SK-N-SH (cell line): ENCODE data around the gene MNX1. TPM values are rescaled to one million over a fixed set of nuclear protein-coding genes. Genes with fewer than 3 reads are reported as not detected.

Experiments used
- CTCF ChIA-PET: fragments of 300-600, 350-600 bp; formaldehyde crosslinking; extraction: SDS; loops from one replicate; lab custom pipeline; 2021; lab: Yijun Ruan, JAX
- POLR2A ChIA-PET: fragments of 350-600 bp; sonication (Branson Sonifier 250); formaldehyde crosslinking; extraction: SDS; loops from one replicate; lab custom pipeline; 2020; ENCODE audit warnings: antibody characterized with exemption, inconsistent platforms; lab: Yijun Ruan, JAX
- DNase-seq: peaks from one replicate; pipeline ENCODE4 v3.0.0; 2012
- H2AFZ ChIP-seq: fragments of 200-600 bp; sonication (generic); 2 replicates; pipeline ENCODE4 v1.8.1; 2016; ENCODE audit warnings: antibody characterized with exemption, mild to moderate bottlenecking, low read depth
- H3F3A ChIP-seq: fragments of 200-600 bp; sonication (generic); replicated peaks from 2 replicates; pipeline ENCODE3; 2016; ENCODE audit warnings: antibody characterized with exemption, mild to moderate bottlenecking; ENCODE audit not compliant: insufficient read depth
- H3K27ac ChIP-seq, 2 experiments: fragments of 200-500 bp in 1 of 2; fragments of 200-600 bp in 1 of 2; sonication (Bioruptor generic) in 1 of 2; sonication (generic), shearing (Covaris generic) in 1 of 2; 2 replicates each; pipeline versions ENCODE4 v1.5.1 to v1.6.1; 2014 to 2016; ENCODE audit warnings: low read depth in 2 of 2, inconsistent platforms in 1 of 2, low read length in 1 of 2, mild to moderate bottlenecking in 1 of 2, mixed read lengths in 1 of 2
- H3K27me3 ChIP-seq: fragments of 200-600 bp; sonication (generic), shearing (Covaris generic); 2 replicates; pipeline ENCODE4 v1.6.1; 2016; ENCODE audit warnings: mixed run types; ENCODE audit not compliant: insufficient read depth
- H3K36me3 ChIP-seq, 2 experiments: fragments of 200-500 bp in 1 of 2; fragments of 200-600 bp in 1 of 2; sonication (Bioruptor generic) in 1 of 2; sonication (generic) in 1 of 2; replicated peaks in 1 of 2; 2 replicates each; pipeline versions ENCODE3 to v1.5.1; 2014 to 2016; ENCODE audit warnings: low read length in 1 of 2, mild to moderate bottlenecking in 1 of 2; ENCODE audit not compliant: insufficient read depth in 2 of 2, control insufficient read depth in 1 of 2
- H3K4me1 ChIP-seq, 2 experiments: fragments of 200-500 bp in 1 of 2; fragments of 200-600 bp in 1 of 2; sonication (Bioruptor generic) in 1 of 2; sonication (generic), shearing (Covaris generic) in 1 of 2; 2 replicates each; pipeline versions ENCODE4 v1.5.1 to v1.6.1; 2014 to 2016; ENCODE audit warnings: low read depth in 1 of 2, low read length in 1 of 2, mixed run types in 1 of 2; ENCODE audit not compliant: insufficient read depth in 2 of 2, control insufficient read depth in 1 of 2
- H3K4me2 ChIP-seq: fragments of 200-600 bp; sonication (generic), shearing (Covaris generic); 2 replicates; pipeline ENCODE4 v1.6.1; 2017; ENCODE audit warnings: mixed run types
- H3K4me3 ChIP-seq, 2 experiments: fragments of 200-500 bp in 1 of 2; fragments of 200-600 bp in 1 of 2; sonication (Bioruptor generic) in 1 of 2; sonication (generic), shearing (Covaris generic) in 1 of 2; 2 replicates each; pipeline versions ENCODE4 v1.5.1 to v1.8.1; 2014 to 2016; ENCODE audit warnings: low read depth in 2 of 2, inconsistent platforms in 1 of 2, low read length in 1 of 2, mild to moderate bottlenecking in 1 of 2, mixed read lengths in 1 of 2, moderate library complexity in 1 of 2
- H3K79me2 ChIP-seq: fragments of 200-600 bp; sonication (generic); 2 replicates; pipeline ENCODE4 v1.8.1; 2017; ENCODE audit warnings: mild to moderate bottlenecking; ENCODE audit not compliant: insufficient read depth
- H3K9ac ChIP-seq: fragments of 200-600 bp; sonication (generic); 2 replicates; pipeline ENCODE4 v1.6.1; 2017; ENCODE audit warnings: mixed run types
- H3K9me2 ChIP-seq: fragments of 200-600 bp; sonication (generic); 2 replicates; pipeline ENCODE4 v1.6.1; 2017; ENCODE audit warnings: mixed run types
- H3K9me3 ChIP-seq: fragments of 200-600 bp; sonication (generic); 2 replicates; pipeline ENCODE4 v1.6.1; 2017; ENCODE audit warnings: mixed run types, mild to moderate bottlenecking, moderate library complexity
- H4K20me1 ChIP-seq: fragments of 200-600 bp; sonication (generic); 2 replicates; pipeline ENCODE4 v1.6.1; 2017; ENCODE audit warnings: mild to moderate bottlenecking, mixed run types; ENCODE audit not compliant: insufficient read depth
- CHD2 ChIP-seq: fragments of 150-350 bp; IDR thresholded peaks from 2 replicates; pipeline ENCODE4 v1.6.1; 2018; ENCODE audit warnings: low read length; ENCODE audit not compliant: partially characterized antibody
- EP300 ChIP-seq, 2 experiments: IDR thresholded peaks; 2 replicates each; pipeline versions ENCODE4 v1.4.0 to v1.6.1; 2012; ENCODE audit warnings: borderline replicate concordance in 1 of 2, low read depth in 1 of 2, low read length in 1 of 2
- EZH2phosphoT487 ChIP-seq: fragments of 200-600 bp; sonication (generic); IDR thresholded peaks from 2 replicates; pipeline ENCODE4 v1.6.1; 2017; ENCODE audit warnings: low read depth, mixed run types, mild to moderate bottlenecking, antibody characterized with exemption, moderate library complexity, borderline replicate concordance
- FOSL2 ChIP-seq: IDR thresholded peaks from 2 replicates; pipeline ENCODE4 v1.4.0; 2012; ENCODE audit warnings: low read depth, mild to moderate bottlenecking, moderate library complexity, borderline replicate concordance
- FOXM1 ChIP-seq: IDR thresholded peaks from 2 replicates; pipeline ENCODE4 v1.4.0; 2012; ENCODE audit warnings: low read depth, mild to moderate bottlenecking
- GABPA ChIP-seq: IDR thresholded peaks from 2 replicates; pipeline ENCODE4 v1.4.0; 2012; ENCODE audit warnings: low read depth, mild to moderate bottlenecking
- JUND ChIP-seq: IDR thresholded peaks from 2 replicates; pipeline ENCODE4 v1.4.0; 2012
- PBX3 ChIP-seq: IDR thresholded peaks from 2 replicates; pipeline ENCODE4; 2012
- RCOR1 ChIP-seq: fragments of 150-350 bp; IDR thresholded peaks from 2 replicates; pipeline ENCODE4 v1.6.1; 2017; ENCODE audit warnings: antibody characterized with exemption, low read length
- RXRA ChIP-seq: IDR thresholded peaks from 2 replicates; pipeline ENCODE4 v1.4.0; 2012; ENCODE audit warnings: low read depth, mild to moderate bottlenecking, borderline replicate concordance
- SIN3A ChIP-seq: IDR thresholded peaks from 2 replicates; pipeline ENCODE4 v1.6.1; 2012; ENCODE audit warnings: low read depth, mild to moderate bottlenecking, low read length, moderate library complexity, borderline replicate concordance
- TAF1 ChIP-seq: IDR thresholded peaks from 2 replicates; pipeline ENCODE4 v1.6.1; 2012; ENCODE audit warnings: low read depth, mild to moderate bottlenecking, low read length, moderate library complexity, borderline replicate concordance
- ZBTB33 ChIP-seq: IDR thresholded peaks from 2 replicates; pipeline ENCODE4 v1.4.0; 2012; ENCODE audit warnings: low read depth, borderline replicate concordance
- WGBS: methylation state at CpG from one replicate; pipeline ENCODE4 v1.1.6; 2017; ENCODE audit warnings: low lambda C conversion rate; 5-methylcytosine and 5-hydroxymethylcytosine counted together
- polyA plus RNA-seq, 3 experiments: library from polyadenylated mRNA; depleted of rRNA; stranded (reverse); fragments of >200 nt; gene quantifications; 2 replicates each; pipeline ENCODE4 v1.2.3, GENCODE V29; 2012
- TF ChIP-seq, protein P1 (sequence below): fragments of 150-350 bp; IDR thresholded peaks from 2 replicates; pipeline ENCODE4 v1.6.1; 2016; ENCODE audit warnings: mild to moderate bottlenecking, low read depth, low read length
- TF ChIP-seq, protein P2 (sequence below): fragments of 150-350 bp; IDR thresholded peaks from 2 replicates; pipeline ENCODE4 v1.6.1; 2017; ENCODE audit warnings: antibody characterized with exemption, low read length, low read depth, borderline replicate concordance
- TF ChIP-seq, protein P3 (sequence below): IDR thresholded peaks from 2 replicates; pipeline ENCODE4 v1.4.0; 2012; ENCODE audit warnings: low read depth
- TF ChIP-seq, protein P4 (sequence below): IDR thresholded peaks from 2 replicates; pipeline ENCODE4 v1.4.0; 2012; ENCODE audit warnings: low read depth, borderline replicate concordance

MNX1 gene
- polyA plus RNA-seq, 1 of the 3 experiments (the other 2 are of a cell fraction): not detected

DNA sequence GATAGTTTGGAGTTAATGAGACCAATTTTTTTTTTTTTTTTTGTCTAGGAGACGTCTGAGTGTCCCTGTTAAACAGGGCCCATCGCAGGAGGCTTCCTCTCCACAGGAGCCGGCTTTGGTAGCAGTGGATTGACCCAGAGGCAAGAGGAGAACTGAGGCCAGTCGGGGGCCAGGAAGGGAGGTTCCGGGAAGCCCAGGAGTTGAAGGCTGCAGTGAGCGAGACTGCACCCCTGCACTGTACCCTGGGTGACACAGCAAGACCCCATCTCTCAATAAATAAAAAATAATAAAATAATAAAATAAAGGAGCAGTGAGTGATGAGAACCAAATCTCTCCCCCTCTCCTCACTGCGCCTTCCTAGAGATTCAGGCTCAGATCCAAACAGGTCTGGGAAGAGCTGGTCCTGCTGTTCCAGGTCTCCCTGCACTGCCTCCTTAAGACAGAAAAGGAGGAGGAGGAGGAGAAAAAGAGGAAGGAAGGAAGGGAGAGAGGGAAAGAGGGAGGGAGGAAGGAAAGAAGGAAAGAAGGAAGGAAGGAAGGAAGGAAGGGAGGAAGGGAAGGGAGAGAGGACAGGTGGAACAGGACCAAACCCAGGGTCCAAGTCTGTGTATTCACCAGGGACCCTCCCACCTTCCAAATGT lies 3.5 kb downstream of the MNX1 start:
- DNase-seq: peak; percentile 44
- H3K4me1 ChIP-seq: peaks cover 10 to 15% of the 10 kb centered on the region in 2 experiments; a peak in 3 of 4 replicates
- POLR2A ChIA-PET: interaction anchor here (0.6 kb wide), 1 partner anchor 227 kb away, joined by 4 read pairs; no protein-coding TSS in a partner anchor
- H3K27me3 ChIP-seq: peaks cover 96% of the 10 kb centered on the region
- no peak overlapping the region for H3K4me2 ChIP-seq
- no peak overlapping the region for H3K9ac ChIP-seq
- H3K36me3 ChIP-seq: no peaks in the 10 kb centered on the region
- peaks cover 14% of the 10 kb centered on the region for H4K20me1 ChIP-seq
- peaks cover 3% of the 10 kb centered on the region for H3F3A ChIP-seq
- H3K79me2 ChIP-seq: no peaks in the 10 kb centered on the region
- no peaks in the 10 kb centered on the region for H3K9me3 ChIP-seq
- CTCF ChIA-PET: interaction anchor here (1.2 to 1.5 kb wide), 3 partner anchors 10 to 218 kb away, joined by 3 to 4 read pairs (median 4); no protein-coding TSS in a partner anchor
- TF ChIP-seq JUND: no peak
- no peak for TF ChIP-seq FOSL2
- TF ChIP-seq, protein P1, sequence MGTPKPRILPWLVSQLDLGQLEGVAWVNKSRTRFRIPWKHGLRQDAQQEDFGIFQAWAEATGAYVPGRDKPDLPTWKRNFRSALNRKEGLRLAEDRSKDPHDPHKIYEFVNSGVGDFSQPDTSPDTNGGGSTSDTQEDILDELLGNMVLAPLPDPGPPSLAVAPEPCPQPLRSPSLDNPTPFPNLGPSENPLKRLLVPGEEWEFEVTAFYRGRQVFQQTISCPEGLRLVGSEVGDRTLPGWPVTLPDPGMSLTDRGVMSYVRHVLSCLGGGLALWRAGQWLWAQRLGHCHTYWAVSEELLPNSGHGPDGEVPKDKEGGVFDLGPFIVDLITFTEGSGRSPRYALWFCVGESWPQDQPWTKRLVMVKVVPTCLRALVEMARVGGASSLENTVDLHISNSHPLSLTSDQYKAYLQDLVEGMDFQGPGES: no peak
- no peak for TF ChIP-seq FOXM1
- TF ChIP-seq RCOR1: no peak
- TF ChIP-seq EP300 (IDR thresholded peaks at IDR 0.05; ENCODE audit: borderline replicate concordance in 1 of 2, low read depth in 1 of 2, low read length in 1 of 2): no peak
- no peak for TF ChIP-seq GABPA
- TF ChIP-seq TAF1: no peak
- no peak for TF ChIP-seq ZBTB33
- no peak for TF ChIP-seq SIN3A
- TF ChIP-seq, protein P2, sequence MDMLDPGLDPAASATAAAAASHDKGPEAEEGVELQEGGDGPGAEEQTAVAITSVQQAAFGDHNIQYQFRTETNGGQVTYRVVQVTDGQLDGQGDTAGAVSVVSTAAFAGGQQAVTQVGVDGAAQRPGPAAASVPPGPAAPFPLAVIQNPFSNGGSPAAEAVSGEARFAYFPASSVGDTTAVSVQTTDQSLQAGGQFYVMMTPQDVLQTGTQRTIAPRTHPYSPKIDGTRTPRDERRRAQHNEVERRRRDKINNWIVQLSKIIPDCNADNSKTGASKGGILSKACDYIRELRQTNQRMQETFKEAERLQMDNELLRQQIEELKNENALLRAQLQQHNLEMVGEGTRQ: no peak
- no peak for TF ChIP-seq PBX3
- TF ChIP-seq, protein P3, sequence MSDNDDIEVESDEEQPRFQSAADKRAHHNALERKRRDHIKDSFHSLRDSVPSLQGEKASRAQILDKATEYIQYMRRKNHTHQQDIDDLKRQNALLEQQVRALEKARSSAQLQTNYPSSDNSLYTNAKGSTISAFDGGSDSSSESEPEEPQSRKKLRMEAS: no peak
- TF ChIP-seq EZH2phosphoT487: no peak
- no peak for TF ChIP-seq CHD2
- no peak for TF ChIP-seq RXRA
- TF ChIP-seq, protein P4, sequence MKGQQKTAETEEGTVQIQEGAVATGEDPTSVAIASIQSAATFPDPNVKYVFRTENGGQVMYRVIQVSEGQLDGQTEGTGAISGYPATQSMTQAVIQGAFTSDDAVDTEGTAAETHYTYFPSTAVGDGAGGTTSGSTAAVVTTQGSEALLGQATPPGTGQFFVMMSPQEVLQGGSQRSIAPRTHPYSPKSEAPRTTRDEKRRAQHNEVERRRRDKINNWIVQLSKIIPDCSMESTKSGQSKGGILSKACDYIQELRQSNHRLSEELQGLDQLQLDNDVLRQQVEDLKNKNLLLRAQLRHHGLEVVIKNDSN: no peak
- H3K4me3 ChIP-seq: no peak overlapping the region
- WGBS: 14% methylated on average over 7 of the region's 7 CpGs
- H2AFZ ChIP-seq: no peak overlapping the region
- H3K27ac ChIP-seq: no peak overlapping the region
- no peaks in the 10 kb centered on the region for H3K9me2 ChIP-seq
